SK-N-SH (cell line): ENCODE measurements around the gene SSTR3. TPM values are rescaled to one million over a fixed set of nuclear protein-coding genes. Genes with fewer than 3 reads are reported as not detected.

Source experiments
- CTCF ChIA-PET: fragments of 300-600, 350-600 bp; formaldehyde crosslinking; extraction: SDS; loops from one replicate; lab custom pipeline; 2021; lab: Yijun Ruan, JAX
- POLR2A ChIA-PET: fragments of 350-600 bp; sonication (Branson Sonifier 250); formaldehyde crosslinking; extraction: SDS; loops from one replicate; lab custom pipeline; 2020; ENCODE audit warnings: antibody characterized with exemption, inconsistent platforms; lab: Yijun Ruan, JAX
- DNase-seq: peaks from one replicate; pipeline ENCODE4 v3.0.0; 2012
- H2AFZ ChIP-seq: fragments of 200-600 bp; sonication (generic); 2 replicates; pipeline ENCODE4 v1.8.1; 2016; ENCODE audit warnings: antibody characterized with exemption, mild to moderate bottlenecking, low read depth
- H3F3A ChIP-seq: fragments of 200-600 bp; sonication (generic); replicated peaks from 2 replicates; pipeline ENCODE3; 2016; ENCODE audit warnings: antibody characterized with exemption, mild to moderate bottlenecking; ENCODE audit not compliant: insufficient read depth
- H3K27ac ChIP-seq, 2 experiments: fragments of 200-500 bp in 1 of 2; fragments of 200-600 bp in 1 of 2; sonication (Bioruptor generic) in 1 of 2; sonication (generic), shearing (Covaris generic) in 1 of 2; 2 replicates each; pipeline versions ENCODE4 v1.5.1 to v1.6.1; 2014 to 2016; ENCODE audit warnings: low read depth in 2 of 2, inconsistent platforms in 1 of 2, low read length in 1 of 2, mild to moderate bottlenecking in 1 of 2, mixed read lengths in 1 of 2
- H3K27me3 ChIP-seq: fragments of 200-600 bp; sonication (generic), shearing (Covaris generic); 2 replicates; pipeline ENCODE4 v1.6.1; 2016; ENCODE audit warnings: mixed run types; ENCODE audit not compliant: insufficient read depth
- H3K36me3 ChIP-seq, 2 experiments: fragments of 200-500 bp in 1 of 2; fragments of 200-600 bp in 1 of 2; sonication (Bioruptor generic) in 1 of 2; sonication (generic) in 1 of 2; replicated peaks in 1 of 2; 2 replicates each; pipeline versions ENCODE3 to v1.5.1; 2014 to 2016; ENCODE audit warnings: low read length in 1 of 2, mild to moderate bottlenecking in 1 of 2; ENCODE audit not compliant: insufficient read depth in 2 of 2, control insufficient read depth in 1 of 2
- H3K4me1 ChIP-seq, 2 experiments: fragments of 200-500 bp in 1 of 2; fragments of 200-600 bp in 1 of 2; sonication (Bioruptor generic) in 1 of 2; sonication (generic), shearing (Covaris generic) in 1 of 2; 2 replicates each; pipeline versions ENCODE4 v1.5.1 to v1.6.1; 2014 to 2016; ENCODE audit warnings: low read depth in 1 of 2, low read length in 1 of 2, mixed run types in 1 of 2; ENCODE audit not compliant: insufficient read depth in 2 of 2, control insufficient read depth in 1 of 2
- H3K4me2 ChIP-seq: fragments of 200-600 bp; sonication (generic), shearing (Covaris generic); 2 replicates; pipeline ENCODE4 v1.6.1; 2017; ENCODE audit warnings: mixed run types
- H3K4me3 ChIP-seq, 2 experiments: fragments of 200-500 bp in 1 of 2; fragments of 200-600 bp in 1 of 2; sonication (Bioruptor generic) in 1 of 2; sonication (generic), shearing (Covaris generic) in 1 of 2; 2 replicates each; pipeline versions ENCODE4 v1.5.1 to v1.8.1; 2014 to 2016; ENCODE audit warnings: low read depth in 2 of 2, inconsistent platforms in 1 of 2, low read length in 1 of 2, mild to moderate bottlenecking in 1 of 2, mixed read lengths in 1 of 2, moderate library complexity in 1 of 2
- H3K79me2 ChIP-seq: fragments of 200-600 bp; sonication (generic); 2 replicates; pipeline ENCODE4 v1.8.1; 2017; ENCODE audit warnings: mild to moderate bottlenecking; ENCODE audit not compliant: insufficient read depth
- H3K9ac ChIP-seq: fragments of 200-600 bp; sonication (generic); 2 replicates; pipeline ENCODE4 v1.6.1; 2017; ENCODE audit warnings: mixed run types
- H3K9me2 ChIP-seq: fragments of 200-600 bp; sonication (generic); 2 replicates; pipeline ENCODE4 v1.6.1; 2017; ENCODE audit warnings: mixed run types
- H3K9me3 ChIP-seq: fragments of 200-600 bp; sonication (generic); 2 replicates; pipeline ENCODE4 v1.6.1; 2017; ENCODE audit warnings: mixed run types, mild to moderate bottlenecking, moderate library complexity
- H4K20me1 ChIP-seq: fragments of 200-600 bp; sonication (generic); 2 replicates; pipeline ENCODE4 v1.6.1; 2017; ENCODE audit warnings: mild to moderate bottlenecking, mixed run types; ENCODE audit not compliant: insufficient read depth
- CHD2 ChIP-seq: fragments of 150-350 bp; IDR thresholded peaks from 2 replicates; pipeline ENCODE4 v1.6.1; 2018; ENCODE audit warnings: low read length; ENCODE audit not compliant: partially characterized antibody
- ELF1 ChIP-seq: IDR thresholded peaks from 2 replicates; pipeline ENCODE4 v1.4.0; 2012
- EP300 ChIP-seq, 2 experiments: IDR thresholded peaks; 2 replicates each; pipeline versions ENCODE4 v1.4.0 to v1.6.1; 2012; ENCODE audit warnings: borderline replicate concordance in 1 of 2, low read depth in 1 of 2, low read length in 1 of 2
- FOSL2 ChIP-seq: IDR thresholded peaks from 2 replicates; pipeline ENCODE4 v1.4.0; 2012; ENCODE audit warnings: low read depth, mild to moderate bottlenecking, moderate library complexity, borderline replicate concordance
- FOXM1 ChIP-seq: IDR thresholded peaks from 2 replicates; pipeline ENCODE4 v1.4.0; 2012; ENCODE audit warnings: low read depth, mild to moderate bottlenecking
- GATA2 ChIP-seq: sonication (generic); formaldehyde crosslinking; IDR thresholded peaks from 2 replicates; pipeline ENCODE4 v1.5.0; 2020; ENCODE audit warnings: mild to moderate bottlenecking, missing genetic modification reagents
- NFIC ChIP-seq: IDR thresholded peaks from 2 replicates; pipeline ENCODE4 v1.4.0; 2012; ENCODE audit warnings: borderline replicate concordance
- POLR2AphosphoS5 ChIP-seq: IDR thresholded peaks from 2 replicates; pipeline ENCODE4 v1.6.1; 2012; ENCODE audit warnings: low read depth, low read length
- RAD21 ChIP-seq: IDR thresholded peaks from 2 replicates; pipeline ENCODE4 v1.6.1; 2012; ENCODE audit warnings: mild to moderate bottlenecking, low read length
- RXRA ChIP-seq: IDR thresholded peaks from 2 replicates; pipeline ENCODE4 v1.4.0; 2012; ENCODE audit warnings: low read depth, mild to moderate bottlenecking, borderline replicate concordance
- WGBS: methylation state at CpG from one replicate; pipeline ENCODE4 v1.1.6; 2017; ENCODE audit warnings: low lambda C conversion rate; 5-methylcytosine and 5-hydroxymethylcytosine counted together
- polyA plus RNA-seq, 3 experiments: library from polyadenylated mRNA; depleted of rRNA; stranded (reverse); fragments of >200 nt; gene quantifications; 2 replicates each; pipeline ENCODE4 v1.2.3, GENCODE V29; 2012
- TF ChIP-seq, protein P1 (sequence below): IDR thresholded peaks from 2 replicates; pipeline ENCODE4 v1.4.0; 2012; ENCODE audit warnings: low read depth, borderline replicate concordance

The SSTR3 gene
- polyA plus RNA-seq, 1 of the 3 experiments (the other 2 are of a cell fraction), result not detected

DNA sequence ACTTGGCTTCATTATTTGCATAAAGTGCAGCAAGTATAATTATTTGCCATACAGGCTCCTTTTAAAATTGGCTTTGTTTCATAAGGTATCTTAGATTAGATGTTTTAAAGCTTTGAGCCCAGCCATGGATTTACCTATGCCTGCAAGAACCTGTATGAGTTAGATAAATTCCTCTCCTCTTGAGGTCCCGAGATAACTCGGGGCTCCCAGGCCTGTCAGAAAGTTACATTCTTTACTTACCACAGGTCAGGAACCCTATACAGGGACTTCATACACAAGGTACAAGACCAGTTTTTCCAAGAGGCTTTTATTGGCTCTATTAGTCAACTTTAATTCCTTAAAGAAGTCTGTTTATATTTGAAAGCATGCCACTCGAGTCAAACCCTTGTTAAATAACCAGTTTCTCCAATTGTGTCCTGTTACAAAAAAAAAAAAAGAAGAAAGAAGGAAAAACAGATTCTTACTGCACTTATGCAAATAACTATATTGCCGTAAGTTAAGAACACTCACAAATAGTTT, 22.0 kb downstream of the SSTR3 start:
- CTCF ChIA-PET, result interaction anchor here (1.4 kb wide), 1 partner anchor 9 kb away, joined by 5 read pairs; no protein-coding TSS in a partner anchor

GRCh38 chr22:37188901-37189466, 23.3 kb downstream of the SSTR3 start:
- TF ChIP-seq RXRA (no peak), RAD21 (no peak), CHD2 (no peak), FOXM1 (no peak), EP300 (IDR thresholded peaks at IDR 0.05; ENCODE audit: borderline replicate concordance in 1 of 2, low read depth in 1 of 2, low read length in 1 of 2) (0 out of 4 replicates have a peak, but pooled peaks of 1 of the 2 experiments have one; percentile 16), POLR2AphosphoS5 (no peak)
- TF ChIP-seq, protein P1, sequence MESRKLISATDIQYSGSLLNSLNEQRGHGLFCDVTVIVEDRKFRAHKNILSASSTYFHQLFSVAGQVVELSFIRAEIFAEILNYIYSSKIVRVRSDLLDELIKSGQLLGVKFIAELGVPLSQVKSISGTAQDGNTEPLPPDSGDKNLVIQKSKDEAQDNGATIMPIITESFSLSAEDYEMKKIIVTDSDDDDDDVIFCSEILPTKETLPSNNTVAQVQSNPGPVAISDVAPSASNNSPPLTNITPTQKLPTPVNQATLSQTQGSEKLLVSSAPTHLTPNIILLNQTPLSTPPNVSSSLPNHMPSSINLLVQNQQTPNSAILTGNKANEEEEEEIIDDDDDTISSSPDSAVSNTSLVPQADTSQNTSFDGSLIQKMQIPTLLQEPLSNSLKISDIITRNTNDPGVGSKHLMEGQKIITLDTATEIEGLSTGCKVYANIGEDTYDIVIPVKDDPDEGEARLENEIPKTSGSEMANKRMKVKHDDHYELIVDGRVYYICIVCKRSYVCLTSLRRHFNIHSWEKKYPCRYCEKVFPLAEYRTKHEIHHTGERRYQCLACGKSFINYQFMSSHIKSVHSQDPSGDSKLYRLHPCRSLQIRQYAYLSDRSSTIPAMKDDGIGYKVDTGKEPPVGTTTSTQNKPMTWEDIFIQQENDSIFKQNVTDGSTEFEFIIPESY, result no peak
- Histone ChIP-seq H3K4me3 (peak overlapping the region in 1 of 2 experiments; percentile 74; a peak in 1 of 4 replicates), H4K20me1 (no peaks in the 10 kb centered on the region), H3K79me2 (peaks cover 11% of the 10 kb centered on the region), H3K4me1 (peaks cover 33 to 38% of the 10 kb centered on the region in 2 experiments), H3F3A (peaks cover 39% of the 10 kb centered on the region), H2AFZ (no peak overlapping the region), H3K9me2 (no peaks in the 10 kb centered on the region), H3K36me3 (peaks cover 0 to 10% of the 10 kb centered on the region in 2 experiments), H3K27ac (peak overlapping the region; percentile 90 to 91), H3K9me3 (no peaks in the 10 kb centered on the region), H3K9ac (peak overlapping the region; percentile 75; the same call in 1 of the 2 replicates), H3K27me3 (no peaks in the 10 kb centered on the region), H3K4me2 (peak overlapping the region; percentile 91)
- ChIA-PET POLR2A (interaction anchor here (0.9 kb wide), 1 partner anchor 14 kb away, joined by 3 read pairs; no protein-coding TSS in a partner anchor), CTCF (interaction anchor here (0.9 to 19.4 kb wide), 2 partner anchors 10 to 112 kb away, joined by 3 to 190 read pairs; no protein-coding TSS in a partner anchor)
- 41% methylated on average over 2 of the region's 2 CpGs for WGBS
- DNase-seq, result no peak

More for the DNA sequence above, 22.0 kb downstream of the SSTR3 start:
- peaks cover 33 to 38% of the 10 kb centered on the region in 2 experiments for H3K4me1 ChIP-seq
- no peak overlapping the region for H2AFZ ChIP-seq
- H3K36me3 ChIP-seq, result peaks cover 0 to under 1% of the 10 kb centered on the region in 2 experiments
- POLR2A ChIA-PET, result no interaction called here
- H3K9ac ChIP-seq, result no peak overlapping the region
- no peaks in the 10 kb centered on the region for H3K9me2 ChIP-seq
- H3K4me3 ChIP-seq, result no peak overlapping the region
- H3K27ac ChIP-seq, result peak overlapping the region; percentile 90 to 91
- H3K9me3 ChIP-seq, result no peaks in the 10 kb centered on the region
- 76% methylated on average over 4 of the region's 4 CpGs for WGBS
- TF ChIP-seq GATA2 (CRISPR knock-in tag) (no peak), FOSL2 (no peak), EP300 (IDR thresholded peaks at IDR 0.05; ENCODE audit: borderline replicate concordance in 1 of 2, low read depth in 1 of 2, low read length in 1 of 2) (no peak), NFIC (no peak), ELF1 (no peak)
- no peak for DNase-seq
- peaks cover 11% of the 10 kb centered on the region for H3K79me2 ChIP-seq
- H3K4me2 ChIP-seq, result peak overlapping the region; percentile 91; the same call in 1 of the 2 replicates
- no peaks in the 10 kb centered on the region for H4K20me1 ChIP-seq
- H3K27me3 ChIP-seq, result no peaks in the 10 kb centered on the region
- H3F3A ChIP-seq, result peaks cover 39% of the 10 kb centered on the region
